ENCODE measurements around the gene TTC9. TPM values are rescaled to one million over a fixed set of nuclear protein-coding genes. Genes with fewer than 3 reads are reported as not detected.

The TTC9 gene
- total and polyA plus RNA-seq, 12 donors, result 0.74 to 4.1 (median 1.7) TPM

DNA sequence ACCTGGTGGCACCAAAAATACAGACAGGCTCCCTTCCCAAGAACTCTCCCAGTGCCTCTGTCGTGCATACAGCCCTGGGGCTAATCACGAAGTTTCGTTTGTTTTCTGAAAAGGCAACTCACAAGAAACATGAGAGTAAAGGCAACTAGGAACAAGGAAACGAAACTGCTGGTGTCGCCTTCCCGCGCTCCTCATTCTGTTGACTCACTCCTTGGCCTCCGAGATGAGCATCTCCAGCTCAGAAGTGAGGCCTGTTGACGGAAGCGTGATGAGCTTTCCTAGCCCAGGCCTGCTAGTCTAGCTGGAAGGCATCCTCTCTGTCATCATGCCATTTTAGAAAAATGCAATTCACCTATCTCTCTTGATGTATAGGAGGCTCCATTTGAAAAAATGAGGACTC is 50.5 kb downstream of the TTC9 start:
- Histone ChIP-seq H3K4me3 (no peak overlapping the region), H3K4me1 (replicated peaks in 1 of 2) (no peaks in the 10 kb centered on the region), H3K27ac (peak overlapping the region in 1 of 5 donors; percentile 34), H3K36me3 (replicated peaks in 1 of 2) (no peaks in the 10 kb centered on the region), H3K27me3 (no peaks in the 10 kb centered on the region), H3K9me3 (replicated peaks in 1 of 3) (no peaks in the 10 kb centered on the region)
- no peak for TF ChIP-seq POLR2A (IDR thresholded peaks at IDR 0.05)
- TF ChIP-seq, protein P1, sequence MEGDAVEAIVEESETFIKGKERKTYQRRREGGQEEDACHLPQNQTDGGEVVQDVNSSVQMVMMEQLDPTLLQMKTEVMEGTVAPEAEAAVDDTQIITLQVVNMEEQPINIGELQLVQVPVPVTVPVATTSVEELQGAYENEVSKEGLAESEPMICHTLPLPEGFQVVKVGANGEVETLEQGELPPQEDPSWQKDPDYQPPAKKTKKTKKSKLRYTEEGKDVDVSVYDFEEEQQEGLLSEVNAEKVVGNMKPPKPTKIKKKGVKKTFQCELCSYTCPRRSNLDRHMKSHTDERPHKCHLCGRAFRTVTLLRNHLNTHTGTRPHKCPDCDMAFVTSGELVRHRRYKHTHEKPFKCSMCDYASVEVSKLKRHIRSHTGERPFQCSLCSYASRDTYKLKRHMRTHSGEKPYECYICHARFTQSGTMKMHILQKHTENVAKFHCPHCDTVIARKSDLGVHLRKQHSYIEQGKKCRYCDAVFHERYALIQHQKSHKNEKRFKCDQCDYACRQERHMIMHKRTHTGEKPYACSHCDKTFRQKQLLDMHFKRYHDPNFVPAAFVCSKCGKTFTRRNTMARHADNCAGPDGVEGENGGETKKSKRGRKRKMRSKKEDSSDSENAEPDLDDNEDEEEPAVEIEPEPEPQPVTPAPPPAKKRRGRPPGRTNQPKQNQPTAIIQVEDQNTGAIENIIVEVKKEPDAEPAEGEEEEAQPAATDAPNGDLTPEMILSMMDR (IDR thresholded peaks at IDR 0.05), result no peak
- 78 to 88% (median 78%) methylated on average over 10 of the region's 10 CpGs for WGBS, 4 donors
- intact Hi-C loops (cut with DNase I), result no loop called here
- DNase-seq, result peak in 6 of 7 donors; percentile 17 to 69 (median 34)

- Histone ChIP-seq H3K4me1 (replicated peaks in 1 of 2) (no peaks in the 10 kb centered on the region), H3K36me3 (replicated peaks in 1 of 2) (no peaks in the 10 kb centered on the region), H3K9me3 (replicated peaks in 1 of 3) (no peaks in the 10 kb centered on the region), H3K4me3 (no peak overlapping the region), H3K27me3 (no peaks in the 10 kb centered on the region), H3K27ac (no peak overlapping the region)
- no peak for DNase-seq
- 58 to 85% (median 75%) methylated on average over 2 of the region's 2 CpGs for WGBS, 4 donors
- intact Hi-C loops (cut with DNase I), result no loop called here
- no peak for TF ChIP-seq POLR2A (IDR thresholded peaks at IDR 0.05)
- TF ChIP-seq, protein P1 (IDR thresholded peaks at IDR 0.05), result no peak
Observed at GRCh38 chr14:70696026-70696425, 54.3 kb downstream of the TTC9 start.

- Histone ChIP-seq H3K4me3 (no peak overlapping the region), H3K27ac (no peak overlapping the region), H3K27me3 (no peaks in the 10 kb centered on the region), H3K4me1 (replicated peaks in 1 of 2) (no peaks in the 10 kb centered on the region), H3K9me3 (replicated peaks in 1 of 3) (no peaks in the 10 kb centered on the region), H3K36me3 (replicated peaks in 1 of 2) (no peaks in the 10 kb centered on the region)
- DNase-seq, result no peak
- intact Hi-C loops (cut with DNase I), result no loop called here
- TF ChIP-seq, protein P1 (IDR thresholded peaks at IDR 0.05), result no peak
- TF ChIP-seq POLR2A (IDR thresholded peaks at IDR 0.05), result no peak
- WGBS, 4 donors, result 63 to 79% (median 77%) methylated on average over 2 of the region's 2 CpGs
Observed at GRCh38 chr14:70697701-70698100, 56.0 kb downstream of the TTC9 start.

DNA sequence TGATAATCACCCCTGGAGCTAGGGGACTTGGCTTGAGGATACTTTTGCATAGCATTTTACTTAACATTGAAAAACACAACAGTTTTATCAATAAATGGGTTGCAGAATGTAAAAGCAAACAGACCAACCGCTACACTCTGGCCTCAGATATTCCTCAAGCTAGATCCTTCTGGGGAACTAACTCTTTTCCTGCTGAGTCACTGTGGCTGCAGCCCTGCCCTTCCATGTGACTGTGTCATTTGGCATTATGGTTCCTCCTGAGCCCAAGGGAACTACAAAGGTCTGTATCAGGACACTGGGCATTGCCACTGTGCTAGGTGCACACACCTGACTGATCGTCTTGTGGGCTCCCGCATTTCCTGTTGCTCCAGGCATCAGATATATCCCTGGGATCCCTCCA is 56.6 kb downstream of the TTC9 start:
- no peak overlapping the region for H3K27ac ChIP-seq
- no peaks in the 10 kb centered on the region for H3K36me3 ChIP-seq (replicated peaks in 1 of 2)
- no peaks in the 10 kb centered on the region for H3K9me3 ChIP-seq (replicated peaks in 1 of 3)
- intact Hi-C loops (cut with DNase I), result no loop called here
- WGBS, 4 donors, result 76 to 87% (median 83%) methylated on average over 3 of the region's 3 CpGs
- no peaks in the 10 kb centered on the region for H3K27me3 ChIP-seq
- no peaks in the 10 kb centered on the region for H3K4me1 ChIP-seq (replicated peaks in 1 of 2)
- TF ChIP-seq POLR2A (IDR thresholded peaks at IDR 0.05), result no peak
- TF ChIP-seq, protein P1 (IDR thresholded peaks at IDR 0.05), result no peak
- DNase-seq, result peak in 4 of 7 donors; percentile 11 to 23 (median 16)
- H3K4me3 ChIP-seq, result no peak overlapping the region
